ENCODE data around the gene MBTPS1.
A peak's percentile ranks its signal among the peaks of the same experiment; 100 is the strongest.

The MBTPS1 gene

DNA sequence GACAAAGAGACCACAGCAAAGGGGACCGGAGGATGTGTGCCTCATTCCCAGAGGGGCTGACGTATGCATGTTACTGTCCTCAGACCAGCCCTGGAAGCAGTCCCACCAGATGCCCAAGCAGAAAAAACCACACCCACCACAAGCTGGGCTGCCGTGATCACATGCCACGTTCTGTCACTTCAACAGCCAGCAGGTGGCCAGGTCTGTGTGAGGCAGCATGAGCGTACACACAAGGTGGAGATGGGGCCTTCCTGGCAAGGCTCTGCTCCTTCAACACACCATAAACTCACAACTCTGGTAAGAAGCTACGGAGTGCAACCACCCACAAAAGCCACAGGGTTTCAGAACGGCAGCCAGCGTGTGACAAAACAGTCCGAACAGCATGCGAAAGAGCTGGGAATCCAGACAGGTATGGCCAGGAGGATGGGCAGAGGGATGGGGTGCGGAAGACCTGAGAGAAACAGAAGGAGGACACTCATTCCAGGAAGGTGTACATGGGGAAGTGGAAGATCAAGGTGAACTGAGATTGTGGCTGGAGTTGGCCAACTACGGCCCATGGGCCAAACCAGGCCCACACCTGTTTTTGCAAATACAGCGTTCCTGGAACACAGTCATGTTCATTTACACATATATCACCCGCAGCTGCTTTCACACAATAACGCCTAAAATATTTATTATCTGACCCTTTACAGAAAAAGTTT lies 27.9 kb downstream of the MBTPS1 start:
- Histone ChIP-seq H3K4me3 (ENCODE audit: low read length, poor library complexity, severe bottlenecking) (peak overlapping the region; percentile 47), H3K9me2 (replicated peaks; ENCODE audit: low read depth, low read length) (no peaks in the 10 kb centered on the region), H3K4me1 (ENCODE audit: insufficient read depth, low read length, poor library complexity, severe bottlenecking) (peaks cover 42% of the 10 kb centered on the region), H3K4me2 (ENCODE audit: low read depth, low read length, poor library complexity, severe bottlenecking) (peak overlapping the region; percentile 85), H4K20me1 (ENCODE audit: insufficient read depth, low read length, poor library complexity, severe bottlenecking) (no peaks in the 10 kb centered on the region), H3K9ac (ENCODE audit: low read depth, low read length, poor library complexity, severe bottlenecking) (no peak overlapping the region), H3K27me3 (ENCODE audit: insufficient read depth, low read length, poor library complexity, severe bottlenecking) (no peaks in the 10 kb centered on the region), H2AFZ (ENCODE audit: low read length) (no peak overlapping the region), H3K36me3 (ENCODE audit: insufficient read depth, low read length) (peaks cover 65% of the 10 kb centered on the region), H3K9me3 (ENCODE audit: insufficient read depth, low read depth, low read length) (no peaks in the 10 kb centered on the region), H3K79me2 (ENCODE audit: insufficient read depth, low read length) (0 out of 2 replicates have a peak, but pooled peaks cover 10% of the 10 kb centered on the region), H3F3A (ENCODE audit: low read depth) (peaks cover 6% of the 10 kb centered on the region; the same call in 1 of the 2 replicates)
- TF ChIP-seq EZH2phosphoT487 (IDR thresholded peaks at IDR 0.05; ENCODE audit: borderline replicate concordance): no peak
- TF ChIP-seq, protein P1, sequence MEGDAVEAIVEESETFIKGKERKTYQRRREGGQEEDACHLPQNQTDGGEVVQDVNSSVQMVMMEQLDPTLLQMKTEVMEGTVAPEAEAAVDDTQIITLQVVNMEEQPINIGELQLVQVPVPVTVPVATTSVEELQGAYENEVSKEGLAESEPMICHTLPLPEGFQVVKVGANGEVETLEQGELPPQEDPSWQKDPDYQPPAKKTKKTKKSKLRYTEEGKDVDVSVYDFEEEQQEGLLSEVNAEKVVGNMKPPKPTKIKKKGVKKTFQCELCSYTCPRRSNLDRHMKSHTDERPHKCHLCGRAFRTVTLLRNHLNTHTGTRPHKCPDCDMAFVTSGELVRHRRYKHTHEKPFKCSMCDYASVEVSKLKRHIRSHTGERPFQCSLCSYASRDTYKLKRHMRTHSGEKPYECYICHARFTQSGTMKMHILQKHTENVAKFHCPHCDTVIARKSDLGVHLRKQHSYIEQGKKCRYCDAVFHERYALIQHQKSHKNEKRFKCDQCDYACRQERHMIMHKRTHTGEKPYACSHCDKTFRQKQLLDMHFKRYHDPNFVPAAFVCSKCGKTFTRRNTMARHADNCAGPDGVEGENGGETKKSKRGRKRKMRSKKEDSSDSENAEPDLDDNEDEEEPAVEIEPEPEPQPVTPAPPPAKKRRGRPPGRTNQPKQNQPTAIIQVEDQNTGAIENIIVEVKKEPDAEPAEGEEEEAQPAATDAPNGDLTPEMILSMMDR (conservative IDR thresholded peaks at IDR 0.05; ENCODE audit: low read length): peak; percentile 64

DNA sequence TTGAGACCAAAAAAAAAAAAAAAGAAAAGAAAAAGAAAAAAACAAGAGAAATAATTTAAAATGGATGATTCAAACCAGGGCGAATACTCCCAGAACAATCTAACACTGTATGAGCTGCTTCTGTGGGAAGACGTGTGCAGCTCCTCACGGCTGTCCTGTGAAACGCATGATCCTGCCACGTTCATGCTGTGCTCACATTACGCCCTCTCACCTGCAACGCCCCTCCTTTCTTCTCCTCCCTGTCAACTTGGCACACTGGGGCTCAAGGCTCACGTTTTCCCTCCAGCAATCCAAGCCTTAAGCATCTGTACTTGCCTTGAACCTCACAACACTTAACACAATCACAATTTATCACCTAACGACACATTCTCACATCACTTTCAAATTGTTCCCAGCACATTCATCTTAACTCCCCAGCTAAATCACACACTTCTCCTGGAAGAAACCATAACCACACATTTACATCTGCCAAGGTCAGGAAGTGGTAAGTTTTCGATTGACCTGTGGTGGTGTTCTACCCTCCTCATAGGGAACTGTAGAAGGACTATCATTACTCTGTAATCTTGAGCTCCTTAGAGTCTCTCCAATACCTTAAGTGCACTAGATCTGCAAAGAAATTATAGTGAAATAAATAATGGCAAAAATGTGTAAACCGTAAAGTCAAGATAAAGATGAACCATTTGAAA lies 29.1 kb downstream of the MBTPS1 start:
- Histone ChIP-seq H3K36me3 (ENCODE audit: insufficient read depth, low read length) (peaks cover 62% of the 10 kb centered on the region), H3K4me3 (ENCODE audit: low read length, poor library complexity, severe bottlenecking) (peak overlapping the region; percentile 63), H2AFZ (ENCODE audit: low read length) (no peak overlapping the region), H3K9me3 (ENCODE audit: insufficient read depth, low read depth, low read length) (no peaks in the 10 kb centered on the region), H3K4me2 (ENCODE audit: low read depth, low read length, poor library complexity, severe bottlenecking) (peak overlapping the region; percentile 85), H3K9ac (ENCODE audit: low read depth, low read length, poor library complexity, severe bottlenecking) (no peak overlapping the region), H3K4me1 (ENCODE audit: insufficient read depth, low read length, poor library complexity, severe bottlenecking) (peaks cover 42% of the 10 kb centered on the region), H3K9me2 (replicated peaks; ENCODE audit: low read depth, low read length) (no peaks in the 10 kb centered on the region), H3K79me2 (ENCODE audit: insufficient read depth, low read length) (0 out of 2 replicates have a peak, but pooled peaks cover 10% of the 10 kb centered on the region), H3F3A (ENCODE audit: low read depth) (peaks cover 6% of the 10 kb centered on the region; the same call in 1 of the 2 replicates), H4K20me1 (ENCODE audit: insufficient read depth, low read length, poor library complexity, severe bottlenecking) (no peaks in the 10 kb centered on the region), H3K27me3 (ENCODE audit: insufficient read depth, low read length, poor library complexity, severe bottlenecking) (no peaks in the 10 kb centered on the region)
- TF ChIP-seq EZH2phosphoT487 (IDR thresholded peaks at IDR 0.05; ENCODE audit: borderline replicate concordance): no peak
- TF ChIP-seq, protein P1 (conservative IDR thresholded peaks at IDR 0.05; ENCODE audit: low read length): peak; percentile 39

DNA sequence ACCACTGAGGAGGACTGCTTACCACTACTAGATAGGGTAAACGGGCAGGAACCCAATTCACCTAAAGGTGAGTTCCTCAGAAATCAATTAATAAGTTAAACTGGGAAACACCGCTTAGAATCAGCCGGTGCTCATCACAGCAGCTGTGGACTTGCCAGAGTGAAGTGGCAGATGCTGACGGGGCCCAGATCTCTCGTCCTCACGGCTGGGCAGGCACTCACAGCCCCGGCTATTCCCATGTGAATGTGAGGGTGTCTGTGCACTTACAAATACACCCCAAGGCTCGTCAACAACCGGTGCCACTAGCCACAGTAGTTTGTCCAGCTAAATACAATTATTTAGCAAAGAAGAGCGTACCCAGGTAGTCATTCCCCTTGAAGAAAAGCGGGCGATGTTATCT lies 29.7 kb downstream of the MBTPS1 start:
- H3K9me2 ChIP-seq (replicated peaks; ENCODE audit: low read depth, low read length): no peaks in the 10 kb centered on the region
- TF ChIP-seq, protein P1 (conservative IDR thresholded peaks at IDR 0.05; ENCODE audit: low read length): no peak
- TF ChIP-seq EZH2phosphoT487 (IDR thresholded peaks at IDR 0.05; ENCODE audit: borderline replicate concordance): no peak
- H3K79me2 ChIP-seq (ENCODE audit: insufficient read depth, low read length): 0 out of 2 replicates have a peak, but pooled peaks cover 10% of the 10 kb centered on the region
- H3K4me2 ChIP-seq (ENCODE audit: low read depth, low read length, poor library complexity, severe bottlenecking): peak overlapping the region; percentile 85
- H3K4me3 ChIP-seq (ENCODE audit: low read length, poor library complexity, severe bottlenecking): peak overlapping the region; percentile 63
- H3K9me3 ChIP-seq (ENCODE audit: insufficient read depth, low read depth, low read length): no peaks in the 10 kb centered on the region
- H3K4me1 ChIP-seq (ENCODE audit: insufficient read depth, low read length, poor library complexity, severe bottlenecking): peaks cover 42% of the 10 kb centered on the region
- no peak overlapping the region for H2AFZ ChIP-seq (ENCODE audit: low read length)
- no peaks in the 10 kb centered on the region for H4K20me1 ChIP-seq (ENCODE audit: insufficient read depth, low read length, poor library complexity, severe bottlenecking)
- H3F3A ChIP-seq (ENCODE audit: low read depth): peaks cover 6% of the 10 kb centered on the region; the same call in 1 of the 2 replicates
- peaks cover 62% of the 10 kb centered on the region for H3K36me3 ChIP-seq (ENCODE audit: insufficient read depth, low read length)
- H3K27me3 ChIP-seq (ENCODE audit: insufficient read depth, low read length, poor library complexity, severe bottlenecking): no peaks in the 10 kb centered on the region
- peak overlapping the region; percentile 71 for H3K9ac ChIP-seq (ENCODE audit: low read depth, low read length, poor library complexity, severe bottlenecking)

Data from Loucy (cell line).